Posterior vena cava (tissue), 2 donors: ENCODE data around the gene HDHD5. TPM values are rescaled to one million over a fixed set of nuclear protein-coding genes. Genes with fewer than 3 reads are reported as not detected.
"Not testable (repeated sequence)": the region's sequence is repeated elsewhere in the genome, so short reads cannot be mapped to it uniquely, and the experiment has no call there.

Source experiments
- DNase-seq: peaks from one replicate; pipeline ENCODE4 v3.0.0-alpha.2; 2020; ENCODE audit warnings: low spot score
- intact Hi-C, 2 donors: fragments of 100-400 bp; cut with DNase I; formaldehyde crosslinking; loops; one replicate each; pipeline versions ENCODE4 v1.14.1 to v1.14.2; 2022 to 2023
- total RNA-seq, 2 donors: library from RNA; stranded (reverse); fragmentation: NEBNext Ultra II Directional; extraction: Animal tissue kit (Norgen Biotek cat#: 25700); gene quantifications; one replicate each; pipeline ENCODE4 v1.2.1, GENCODE V29; 2021
- donor health status: DM: yes; HTN: yes; CAD: no.
- donor health status: DM: yes; HTN: yes; CAD: no.

Gene HDHD5
- total RNA-seq, 2 donors from 2014 or later = 19.6 to 19.9 TPM

DNA sequence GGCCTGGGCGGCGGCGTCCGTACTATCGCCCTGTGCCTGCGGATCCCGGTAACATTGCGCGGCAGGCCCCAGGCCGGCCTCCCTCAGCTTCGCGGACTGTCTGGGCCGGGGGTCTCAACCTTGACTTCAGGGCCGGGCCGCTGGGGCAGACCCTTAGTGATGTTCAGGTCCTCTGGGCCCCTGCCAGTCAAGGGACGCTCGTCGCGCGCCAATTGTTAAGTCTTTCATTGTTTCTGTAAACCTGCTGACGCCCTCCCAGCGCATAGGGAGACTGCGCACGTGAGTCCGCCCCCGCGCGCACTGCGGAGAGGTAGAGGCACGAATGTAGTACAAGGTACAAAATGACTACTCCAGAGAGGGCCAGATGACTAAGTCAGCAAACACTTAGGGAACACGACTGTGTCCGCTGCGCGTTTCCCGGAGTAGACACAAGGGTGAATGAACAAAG is 451 bp upstream of the HDHD5 start:
- intact Hi-C loops = no loop called here
- peak; percentile 85 for DNase-seq

GRCh38 chr22:17158176-17158567 is 905 bp downstream of the HDHD5 start:
- intact Hi-C loops = no loop called here
- no peak for DNase-seq

GRCh38 chr22:17157714-17158113 is 1.4 kb downstream of the HDHD5 start:
- intact Hi-C loops = no loop called here
- no peak for DNase-seq

DNA sequence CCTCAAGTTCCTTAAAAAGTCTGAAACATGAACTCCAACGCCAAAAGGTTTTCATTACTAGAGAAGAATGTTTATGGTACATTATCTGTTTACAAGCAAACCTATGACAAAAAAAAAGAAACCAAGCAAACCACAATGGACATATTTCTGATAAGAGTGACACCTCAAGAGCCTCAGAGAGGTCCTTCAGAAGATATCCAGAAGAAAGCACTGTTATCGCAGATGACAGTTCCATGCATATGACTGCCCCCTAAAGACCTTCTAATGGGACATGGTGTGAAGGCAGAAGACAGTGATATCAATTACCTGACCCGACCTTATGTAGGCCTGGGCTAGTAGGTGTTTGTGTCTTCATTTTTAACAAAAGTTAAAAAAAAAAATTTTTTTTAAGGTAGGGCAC is 3.1 kb downstream of the HDHD5 start:
- intact Hi-C loops = no loop called here

DNA sequence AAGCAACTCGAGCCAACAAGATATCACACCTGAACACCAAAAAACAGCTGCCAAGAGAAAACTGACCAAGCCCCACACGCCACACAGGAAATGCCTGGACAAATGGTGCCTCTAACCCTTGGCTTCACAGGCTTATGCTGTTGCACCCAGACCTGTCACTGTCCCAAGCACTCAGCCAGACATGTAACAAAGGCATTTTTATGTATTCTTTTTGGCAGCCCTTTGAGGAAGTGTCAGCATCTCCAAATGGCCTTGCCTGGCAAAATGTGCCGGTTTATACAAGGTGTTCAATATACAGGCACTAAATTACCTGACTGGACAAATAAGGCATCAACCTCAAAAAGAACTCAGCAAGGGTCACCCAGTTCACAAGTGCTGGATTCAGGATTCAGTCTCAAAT is 6.1 kb downstream of the HDHD5 start:
- intact Hi-C loops = no loop called here

More for the DNA sequence above, 3.1 kb downstream of the HDHD5 start:
- DNase-seq = no peak

GRCh38 chr22:17152340-17152739 is 6.7 kb downstream of the HDHD5 start:
- no peak for DNase-seq
- intact Hi-C loops = no loop called here

More for the DNA sequence above, 6.1 kb downstream of the HDHD5 start:
- DNase-seq = no peak

- DNase-seq = peak; percentile 32
- intact Hi-C loops = no loop called here
Measured at GRCh38 chr22:17149076-17149815, 9.8 kb downstream of the HDHD5 start.

- intact Hi-C loops = not testable (repeated sequence)
Measured at GRCh38 chr22:17147458-17147857, 11.6 kb downstream of the HDHD5 start.

DNA sequence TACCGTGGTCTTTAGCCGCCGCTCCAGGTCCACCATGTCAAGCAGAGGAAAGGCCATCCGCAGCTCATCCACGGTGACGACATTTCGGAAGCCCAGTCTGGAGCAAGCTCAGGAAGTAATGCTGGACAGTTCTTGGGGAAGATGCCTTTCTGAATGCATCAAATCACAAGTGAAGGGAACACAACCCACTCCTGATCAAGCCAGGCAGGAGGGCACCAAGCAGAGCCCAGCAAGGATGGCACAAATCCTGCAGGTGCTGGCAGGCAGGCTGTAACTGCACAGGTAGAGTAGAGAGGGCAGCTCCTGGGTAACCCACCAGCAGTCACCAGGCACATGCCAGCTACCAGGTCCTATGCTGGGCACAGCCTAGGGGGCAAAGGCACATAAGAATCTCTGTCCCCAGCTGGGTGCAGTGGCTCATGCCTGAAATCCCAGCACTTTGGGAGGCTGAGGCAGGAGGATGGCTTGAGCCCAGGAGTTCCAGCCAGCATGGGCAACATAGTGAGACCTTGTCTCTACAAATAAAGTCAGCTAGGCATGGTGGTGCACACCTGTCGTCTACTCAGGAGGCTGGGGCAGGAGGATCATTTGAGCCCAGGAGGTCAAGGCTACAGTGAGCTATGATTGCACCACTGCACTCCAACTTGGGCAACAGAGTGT is 13.9 kb downstream of the HDHD5 start:
- DNase-seq = peak; percentile 51
- intact Hi-C loops = no loop called here

More at GRCh38 chr22:17147458-17147857, 11.6 kb downstream of the HDHD5 start:
- not testable (repeated sequence) for DNase-seq

DNA sequence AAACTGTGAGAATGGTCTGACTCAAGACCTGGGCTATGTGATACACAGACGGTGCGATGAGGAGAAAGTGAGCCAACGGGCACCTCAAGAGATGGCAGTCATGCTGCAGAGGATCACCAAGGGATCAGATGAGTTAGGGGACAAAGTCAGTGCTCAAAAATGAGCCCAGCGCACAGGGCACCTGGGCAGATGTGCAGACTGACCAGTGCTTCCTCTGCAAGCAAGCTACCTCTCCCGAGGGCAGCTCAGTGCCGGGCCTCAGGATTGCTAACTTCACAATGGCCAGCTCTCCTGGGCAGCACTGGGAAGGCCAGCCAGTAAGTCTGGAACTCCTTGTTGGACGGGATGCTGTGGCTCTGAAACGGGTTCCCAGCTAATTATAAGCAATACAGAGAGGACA is 15.3 kb downstream of the HDHD5 start:
- intact Hi-C loops = no loop called here
- DNase-seq = peak; percentile 56

GRCh38 chr22:17143101-17143500 is 16.0 kb downstream of the HDHD5 start:
- peak; percentile 58 for DNase-seq
- intact Hi-C loops = no loop called here

DNA sequence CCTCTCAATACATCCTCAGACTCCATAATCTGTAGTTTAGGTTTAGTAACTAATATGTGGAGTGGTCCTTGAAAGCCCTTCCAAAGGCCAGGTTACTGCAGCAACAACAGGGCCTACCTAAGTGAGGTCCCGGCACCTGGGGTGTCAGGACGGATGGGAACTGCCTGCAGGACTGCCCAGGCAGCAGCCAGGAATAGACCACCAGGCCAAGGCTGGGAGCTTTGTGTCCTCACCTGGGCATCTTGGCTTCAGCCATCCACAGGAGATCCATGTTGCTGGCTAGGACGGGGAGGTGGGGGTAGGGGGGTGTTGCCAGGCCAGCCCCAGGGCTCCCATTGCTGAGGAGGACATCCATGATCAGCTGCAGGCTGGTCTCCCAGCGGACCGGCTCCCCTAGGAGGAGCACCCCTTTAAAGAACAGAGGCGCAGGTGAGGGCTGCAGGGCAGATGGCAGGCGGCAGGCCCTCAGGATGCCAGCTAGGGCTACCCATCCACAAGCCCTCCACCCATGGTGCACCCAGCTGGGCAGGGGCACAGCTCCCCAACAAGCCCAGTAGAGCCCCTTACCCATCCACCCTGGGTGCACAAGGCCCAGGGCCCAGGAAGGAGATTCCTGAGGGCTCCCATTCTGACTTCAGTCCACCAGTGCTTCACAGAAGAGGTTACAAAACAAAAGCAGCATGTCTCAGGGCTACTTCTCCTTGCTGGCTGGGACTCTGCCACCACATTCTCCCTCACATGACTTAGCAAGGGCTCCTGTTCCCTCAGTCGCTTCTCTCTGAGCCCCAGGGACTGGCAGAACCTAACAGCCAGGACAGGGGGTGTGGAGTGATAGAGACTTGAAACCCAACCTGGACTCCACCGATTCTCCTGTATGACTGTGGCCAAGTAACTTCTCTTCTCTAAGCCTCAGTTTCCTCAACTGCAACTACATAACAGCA is 18.0 kb downstream of the HDHD5 start:
- intact Hi-C loops = no loop called here
- DNase-seq = peak; percentile 72

- DNase-seq = peak; percentile 60
- intact Hi-C loops = no loop called here
Measured at GRCh38 chr22:17140022-17140421, 19.1 kb downstream of the HDHD5 start.

DNA sequence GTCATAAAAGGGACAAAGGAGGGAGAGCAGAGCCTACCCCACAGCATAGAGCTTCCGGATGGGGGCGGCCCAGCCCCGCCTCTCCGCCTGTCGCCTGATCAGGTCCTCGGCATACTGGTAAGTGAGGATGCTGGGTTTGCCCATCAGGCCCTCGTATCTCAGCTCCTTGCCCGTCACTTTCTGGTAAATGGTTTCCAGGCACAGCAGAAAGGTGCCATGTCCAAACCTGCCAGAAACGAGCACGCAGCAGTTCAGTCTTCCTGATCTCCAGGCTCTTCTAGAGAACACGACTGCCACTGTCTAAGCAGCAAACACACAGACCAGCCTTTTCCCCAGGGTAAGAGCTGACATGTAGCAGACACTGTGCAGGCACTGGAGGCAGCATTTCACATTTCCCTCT is 20.6 kb downstream of the HDHD5 start:
- intact Hi-C loops = no loop called here
- DNase-seq = peak; percentile 48

DNA sequence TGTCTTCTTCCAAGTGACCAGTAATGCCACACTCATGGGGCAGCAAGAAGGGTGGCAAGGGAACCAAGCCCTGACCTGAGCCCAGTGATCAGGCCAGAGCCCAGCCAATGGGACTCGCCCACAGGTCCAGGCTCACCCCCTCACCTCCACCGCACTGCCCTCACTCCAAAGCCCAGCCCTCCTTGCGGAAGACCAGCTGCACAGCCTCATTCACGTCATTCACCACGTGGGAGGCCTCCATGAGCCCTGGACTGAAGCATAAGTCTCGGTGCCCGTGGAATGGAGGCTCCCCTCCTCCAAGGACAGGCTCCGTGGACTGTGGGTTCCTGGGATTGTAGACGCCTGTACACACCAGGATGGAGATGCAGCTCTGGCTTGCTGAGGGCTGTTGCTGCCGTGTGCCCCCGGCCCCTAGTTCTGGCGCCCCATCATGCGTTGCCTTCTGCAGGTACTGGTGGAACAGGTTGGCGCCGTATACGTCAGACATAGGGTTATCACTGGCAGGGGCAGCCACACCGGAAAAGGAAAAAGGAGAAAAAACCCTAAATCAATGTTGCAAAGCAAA is 21.1 kb downstream of the HDHD5 start:
- DNase-seq = peak; percentile 22
- intact Hi-C loops = no loop called here

GRCh38 chr22:17137170-17137569 is 21.9 kb downstream of the HDHD5 start:
- peak; percentile 46 for DNase-seq
- intact Hi-C loops = no loop called here

DNA sequence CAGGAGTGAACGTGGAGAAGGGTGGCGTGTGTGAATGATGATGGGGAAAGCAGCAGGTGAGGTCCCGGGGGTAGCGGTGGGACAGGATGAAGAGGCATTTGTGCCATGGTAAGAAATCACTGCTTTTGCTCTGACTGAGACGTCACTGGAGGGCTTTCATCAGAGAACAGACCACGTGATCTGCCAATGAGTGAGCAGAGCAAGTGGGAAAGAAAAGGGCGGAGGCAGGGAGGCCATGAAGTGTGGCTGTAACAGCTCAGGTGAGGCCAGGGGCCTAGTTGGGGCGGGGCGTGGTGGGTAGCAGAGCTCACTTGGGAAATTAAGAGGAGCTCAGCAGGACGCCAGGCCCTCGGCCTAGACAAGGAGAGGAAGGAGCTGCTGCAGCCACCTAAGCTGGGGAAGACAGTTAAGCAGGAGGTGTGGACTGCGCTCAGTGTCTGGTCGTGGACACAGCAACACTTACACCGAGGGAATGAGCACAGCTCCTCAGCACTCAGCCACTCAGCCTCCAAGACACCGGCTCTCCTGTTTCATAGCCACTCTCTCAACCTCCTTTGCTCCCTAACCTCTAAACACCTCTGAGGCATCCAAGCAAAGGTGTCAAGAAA is 23.8 kb downstream of the HDHD5 start:
- intact Hi-C loops = no loop called here
- peak; percentile 70 for DNase-seq

- intact Hi-C loops = no loop called here
- DNase-seq = peak; percentile 19
Measured at GRCh38 chr22:17133137-17133536, 25.9 kb downstream of the HDHD5 start.

DNA sequence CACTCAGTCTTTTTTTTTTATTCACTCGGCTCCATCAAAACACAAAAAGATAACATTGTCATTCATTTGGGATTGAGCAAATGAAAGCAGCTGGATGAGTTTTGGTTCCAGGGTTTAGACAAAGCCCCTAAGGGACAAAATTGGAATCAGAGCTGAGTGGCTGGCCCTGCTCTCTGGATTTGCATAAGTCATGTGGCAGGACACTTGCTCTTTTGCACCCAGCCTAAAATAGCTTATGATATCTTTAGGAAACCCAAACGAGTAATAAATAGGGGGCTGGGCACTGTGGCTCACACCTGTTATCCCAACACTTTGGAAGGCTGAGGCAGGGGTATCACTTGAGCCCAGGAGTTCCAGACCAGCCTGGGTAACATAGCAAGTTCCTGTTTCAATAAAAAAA is 27.0 kb downstream of the HDHD5 start:
- intact Hi-C loops = no loop called here
- DNase-seq = peak; percentile 22
